ENCODE measurements around the gene PRKD1. TPM values are rescaled to one million over a fixed set of nuclear protein-coding genes. Genes with fewer than 3 reads are reported as not detected.

Gene PRKD1
- total RNA-seq, 1 donor: 28.6 TPM

- peaks cover 7% of the 10 kb centered on the region for H4K20me1 ChIP-seq (ENCODE audit: insufficient read depth, low read length)
- no peak for DNase-seq (ENCODE audit: insufficient read length, low spot score, missing footprints)
- no peaks in the 10 kb centered on the region for H3K36me3 ChIP-seq (ENCODE audit: insufficient read depth, low read length)
- TF ChIP-seq, protein P1, sequence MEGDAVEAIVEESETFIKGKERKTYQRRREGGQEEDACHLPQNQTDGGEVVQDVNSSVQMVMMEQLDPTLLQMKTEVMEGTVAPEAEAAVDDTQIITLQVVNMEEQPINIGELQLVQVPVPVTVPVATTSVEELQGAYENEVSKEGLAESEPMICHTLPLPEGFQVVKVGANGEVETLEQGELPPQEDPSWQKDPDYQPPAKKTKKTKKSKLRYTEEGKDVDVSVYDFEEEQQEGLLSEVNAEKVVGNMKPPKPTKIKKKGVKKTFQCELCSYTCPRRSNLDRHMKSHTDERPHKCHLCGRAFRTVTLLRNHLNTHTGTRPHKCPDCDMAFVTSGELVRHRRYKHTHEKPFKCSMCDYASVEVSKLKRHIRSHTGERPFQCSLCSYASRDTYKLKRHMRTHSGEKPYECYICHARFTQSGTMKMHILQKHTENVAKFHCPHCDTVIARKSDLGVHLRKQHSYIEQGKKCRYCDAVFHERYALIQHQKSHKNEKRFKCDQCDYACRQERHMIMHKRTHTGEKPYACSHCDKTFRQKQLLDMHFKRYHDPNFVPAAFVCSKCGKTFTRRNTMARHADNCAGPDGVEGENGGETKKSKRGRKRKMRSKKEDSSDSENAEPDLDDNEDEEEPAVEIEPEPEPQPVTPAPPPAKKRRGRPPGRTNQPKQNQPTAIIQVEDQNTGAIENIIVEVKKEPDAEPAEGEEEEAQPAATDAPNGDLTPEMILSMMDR (IDR thresholded peaks at IDR 0.05; ENCODE audit: extremely low read depth, low read depth, low read length): no peak
- no peak overlapping the region for H2AFZ ChIP-seq (ENCODE audit: low read length)
- H3K27ac ChIP-seq (ENCODE audit: low read depth, low read length): no peak overlapping the region
- no peak overlapping the region for H3K4me3 ChIP-seq (ENCODE audit: insufficient read depth, low read length)
- H3K4me1 ChIP-seq (ENCODE audit: insufficient read depth, low read length): peaks cover 13% of the 10 kb centered on the region
- no peaks in the 10 kb centered on the region for H3K9me3 ChIP-seq (ENCODE audit: low read depth, low read length)
- H3K79me2 ChIP-seq (ENCODE audit: insufficient read depth, low read length): peaks cover 62% of the 10 kb centered on the region
- H3K27me3 ChIP-seq (ENCODE audit: insufficient read depth, low read length): no peaks in the 10 kb centered on the region
- no peak overlapping the region for H3K4me2 ChIP-seq (ENCODE audit: insufficient read depth, low read length)
Observed at GRCh38 chr14:29822430-29822709, 105.3 kb downstream of the PRKD1 start.

GRCh38 chr14:29821661-29822429 lies 105.8 kb downstream of the PRKD1 start:
- peaks cover 67% of the 10 kb centered on the region for H3K79me2 ChIP-seq (ENCODE audit: insufficient read depth, low read length)
- H3K4me2 ChIP-seq (ENCODE audit: insufficient read depth, low read length): no peak overlapping the region
- peaks cover 13% of the 10 kb centered on the region for H3K4me1 ChIP-seq (ENCODE audit: insufficient read depth, low read length)
- no peak overlapping the region for H2AFZ ChIP-seq (ENCODE audit: low read length)
- H4K20me1 ChIP-seq (ENCODE audit: insufficient read depth, low read length): peaks cover 7% of the 10 kb centered on the region
- no peaks in the 10 kb centered on the region for H3K36me3 ChIP-seq (ENCODE audit: insufficient read depth, low read length)
- H3K27me3 ChIP-seq (ENCODE audit: insufficient read depth, low read length): no peaks in the 10 kb centered on the region
- DNase-seq (ENCODE audit: insufficient read length, low spot score, missing footprints): no peak
- no peak overlapping the region for H3K4me3 ChIP-seq (ENCODE audit: insufficient read depth, low read length)
- no peak overlapping the region for H3K27ac ChIP-seq (ENCODE audit: low read depth, low read length)
- H3K9me3 ChIP-seq (ENCODE audit: low read depth, low read length): no peaks in the 10 kb centered on the region
- TF ChIP-seq, protein P1 (IDR thresholded peaks at IDR 0.05; ENCODE audit: extremely low read depth, low read depth, low read length): no peak

GRCh38 chr14:29821242-29821641 lies 106.4 kb downstream of the PRKD1 start:
- TF ChIP-seq, protein P1 (IDR thresholded peaks at IDR 0.05; ENCODE audit: extremely low read depth, low read depth, low read length): no peak
- Histone ChIP-seq H3K27ac (ENCODE audit: low read depth, low read length) (no peak overlapping the region), H3K27me3 (ENCODE audit: insufficient read depth, low read length) (no peaks in the 10 kb centered on the region), H3K4me2 (ENCODE audit: insufficient read depth, low read length) (no peak overlapping the region), H3K36me3 (ENCODE audit: insufficient read depth, low read length) (no peaks in the 10 kb centered on the region), H3K9me3 (ENCODE audit: low read depth, low read length) (no peaks in the 10 kb centered on the region), H3K4me3 (ENCODE audit: insufficient read depth, low read length) (no peak overlapping the region), H3K79me2 (ENCODE audit: insufficient read depth, low read length) (peaks cover 70% of the 10 kb centered on the region), H4K20me1 (ENCODE audit: insufficient read depth, low read length) (peaks cover 7% of the 10 kb centered on the region), H3K4me1 (ENCODE audit: insufficient read depth, low read length) (peaks cover 13% of the 10 kb centered on the region), H2AFZ (ENCODE audit: low read length) (no peak overlapping the region)
- no peak for DNase-seq (ENCODE audit: insufficient read length, low spot score, missing footprints)

DNA sequence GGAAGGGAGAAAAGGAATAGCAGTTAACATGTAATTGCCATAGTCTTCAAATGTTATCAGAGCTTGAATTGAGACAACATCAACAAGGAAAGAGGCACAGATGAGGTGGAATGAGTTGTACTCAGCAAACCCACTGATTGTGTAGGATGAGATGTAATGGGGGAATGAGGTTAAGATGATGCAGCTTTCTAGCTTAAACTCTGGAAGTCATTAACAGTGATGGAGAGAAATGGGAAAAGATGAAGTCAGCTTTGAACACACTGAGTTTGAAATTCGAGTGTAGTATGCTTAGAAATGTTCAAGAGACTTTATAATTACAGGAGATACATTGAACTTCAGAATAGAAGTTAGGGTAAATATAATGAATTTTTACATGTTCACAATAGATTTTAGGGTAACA lies 106.9 kb downstream of the PRKD1 start:
- H3K27me3 ChIP-seq (ENCODE audit: insufficient read depth, low read length): no peaks in the 10 kb centered on the region
- no peak overlapping the region for H3K4me3 ChIP-seq (ENCODE audit: insufficient read depth, low read length)
- no peaks in the 10 kb centered on the region for H3K36me3 ChIP-seq (ENCODE audit: insufficient read depth, low read length)
- no peak for DNase-seq (ENCODE audit: insufficient read length, low spot score, missing footprints)
- H4K20me1 ChIP-seq (ENCODE audit: insufficient read depth, low read length): peaks cover 7% of the 10 kb centered on the region
- peaks cover 69% of the 10 kb centered on the region for H3K79me2 ChIP-seq (ENCODE audit: insufficient read depth, low read length)
- H2AFZ ChIP-seq (ENCODE audit: low read length): no peak overlapping the region
- H3K4me2 ChIP-seq (ENCODE audit: insufficient read depth, low read length): no peak overlapping the region
- TF ChIP-seq, protein P1 (IDR thresholded peaks at IDR 0.05; ENCODE audit: extremely low read depth, low read depth, low read length): no peak
- no peaks in the 10 kb centered on the region for H3K9me3 ChIP-seq (ENCODE audit: low read depth, low read length)
- peaks cover 13% of the 10 kb centered on the region for H3K4me1 ChIP-seq (ENCODE audit: insufficient read depth, low read length)
- H3K27ac ChIP-seq (ENCODE audit: low read depth, low read length): no peak overlapping the region
